ENCODE measurements around the gene TUBG1. TPM values are rescaled to one million over a fixed set of nuclear protein-coding genes. Genes with fewer than 3 reads are reported as not detected.

TUBG1 gene
- total and polyA plus RNA-seq, 5 donors from 2014 or later: 7.2 to 13.5 (median 8.8) TPM

- Histone ChIP-seq H3K27ac (ENCODE audit: insufficient read depth, low read length, poor library complexity, severe bottlenecking) (no peak overlapping the region), H3K4me1 (ENCODE audit: control insufficient read depth, insufficient read depth, low read length, poor library complexity, severe bottlenecking) (no peaks in the 10 kb centered on the region), H3K27me3 (ENCODE audit: control insufficient read depth, insufficient read depth, low read length) (no peaks in the 10 kb centered on the region), H3K4me3 (ENCODE audit: low read depth, low read length) (no peak overlapping the region), H3K9me3 (ENCODE audit: control insufficient read depth in 2 of 2, low read length in 2 of 2) (no peaks in the 10 kb centered on the region), H3K36me3 (ENCODE audit: control insufficient read depth, insufficient read depth, low read length) (peaks cover 92% of the 10 kb centered on the region)
- Mint-ChIP-seq H3K9me3 (no peaks in the 10 kb centered on the region), H3K27ac (peak overlapping the region in 1 of 3 donors; percentile 26), H3K27me3 (no peaks in the 10 kb centered on the region), H3K36me3 (peaks cover 27% of the 10 kb centered on the region), H3K4me1 (peaks cover 0 to 18% (median 10%) of the 10 kb centered on the region in 4 donors), H3K4me3 (no peak overlapping the region)
- DNase-seq: no peak
- no peak for ATAC-seq (ENCODE audit: low read depth in 2 of 2)
These were observed 24.6 kb upstream of the TUBG1 start for GRCh38 chr17:42584880-42585279.

- Mint-ChIP-seq H3K4me3 (no peak overlapping the region), H3K27ac (peak overlapping the region in 1 of 3 donors; percentile 23), H3K4me1 (peaks cover 0 to 18% (median 10%) of the 10 kb centered on the region in 4 donors), H3K36me3 (peaks cover 27% of the 10 kb centered on the region), H3K27me3 (no peaks in the 10 kb centered on the region), H3K9me3 (no peaks in the 10 kb centered on the region)
- DNase-seq: no peak
- Histone ChIP-seq H3K27ac (ENCODE audit: insufficient read depth, low read length, poor library complexity, severe bottlenecking) (no peak overlapping the region), H3K4me1 (ENCODE audit: control insufficient read depth, insufficient read depth, low read length, poor library complexity, severe bottlenecking) (no peaks in the 10 kb centered on the region), H3K27me3 (ENCODE audit: control insufficient read depth, insufficient read depth, low read length) (no peaks in the 10 kb centered on the region), H3K4me3 (ENCODE audit: low read depth, low read length) (no peak overlapping the region), H3K36me3 (ENCODE audit: control insufficient read depth, insufficient read depth, low read length) (peaks cover 93% of the 10 kb centered on the region), H3K9me3 (ENCODE audit: control insufficient read depth in 2 of 2, low read length in 2 of 2) (no peaks in the 10 kb centered on the region)
- ATAC-seq (ENCODE audit: low read depth in 2 of 2): no peak
These were observed 24.1 kb upstream of the TUBG1 start for GRCh38 chr17:42585353-42585752.

DNA sequence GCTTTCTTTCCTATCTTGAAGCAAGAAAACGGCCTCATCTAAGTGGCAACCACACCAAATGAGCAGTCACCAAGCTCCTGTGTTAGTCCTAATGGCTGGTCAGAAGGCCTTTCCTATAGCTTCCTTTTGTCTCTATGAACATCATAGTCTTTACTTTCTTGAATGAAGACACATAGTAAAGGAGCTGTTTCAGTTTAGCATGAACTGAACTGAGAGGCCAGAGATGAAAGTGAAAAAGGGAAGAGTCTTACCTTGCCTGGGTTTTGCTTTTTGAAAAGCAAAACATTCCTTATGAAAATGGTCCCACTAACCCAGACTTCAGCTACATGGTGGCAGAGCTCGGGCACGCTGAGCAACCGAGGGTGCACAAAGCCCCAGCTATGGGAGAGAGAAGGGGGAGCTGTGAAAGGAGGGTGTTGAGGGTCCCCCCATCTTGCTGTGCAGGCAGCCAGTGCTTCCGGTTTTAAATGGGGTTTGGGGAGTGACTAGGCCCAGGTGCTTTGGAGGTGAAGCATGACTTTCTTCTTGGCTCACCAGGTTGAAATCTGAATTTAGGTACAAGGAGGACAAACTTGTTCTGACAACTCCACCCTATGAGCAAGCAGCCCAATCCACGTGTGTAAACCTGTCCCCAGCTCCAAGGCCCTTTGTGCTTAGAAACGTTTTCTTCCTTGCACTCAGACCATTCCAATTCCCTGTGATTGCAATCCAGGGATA lies 22.8 kb upstream of the TUBG1 start:
- H3K27me3 Mint-ChIP-seq: no peaks in the 10 kb centered on the region
- Histone ChIP-seq H3K36me3 (ENCODE audit: control insufficient read depth, insufficient read depth, low read length) (peaks cover 94% of the 10 kb centered on the region), H3K4me1 (ENCODE audit: control insufficient read depth, insufficient read depth, low read length, poor library complexity, severe bottlenecking) (no peaks in the 10 kb centered on the region), H3K27ac (ENCODE audit: insufficient read depth, low read length, poor library complexity, severe bottlenecking) (no peak overlapping the region), H3K4me3 (ENCODE audit: low read depth, low read length) (no peak overlapping the region), H3K9me3 (ENCODE audit: control insufficient read depth in 2 of 2, low read length in 2 of 2) (no peaks in the 10 kb centered on the region), H3K27me3 (ENCODE audit: control insufficient read depth, insufficient read depth, low read length) (no peaks in the 10 kb centered on the region)
- H3K27ac Mint-ChIP-seq: peak overlapping the region in 2 of 3 donors; percentile 73 to 76
- no peak for DNase-seq
- no peaks in the 10 kb centered on the region for H3K9me3 Mint-ChIP-seq
- H3K4me3 Mint-ChIP-seq: no peak overlapping the region
- H3K36me3 Mint-ChIP-seq: peaks cover 28% of the 10 kb centered on the region
- ATAC-seq (ENCODE audit: low read depth in 2 of 2): no peak
- peaks cover 0 to 19% (median 11%) of the 10 kb centered on the region in 4 donors for H3K4me1 Mint-ChIP-seq

DNA sequence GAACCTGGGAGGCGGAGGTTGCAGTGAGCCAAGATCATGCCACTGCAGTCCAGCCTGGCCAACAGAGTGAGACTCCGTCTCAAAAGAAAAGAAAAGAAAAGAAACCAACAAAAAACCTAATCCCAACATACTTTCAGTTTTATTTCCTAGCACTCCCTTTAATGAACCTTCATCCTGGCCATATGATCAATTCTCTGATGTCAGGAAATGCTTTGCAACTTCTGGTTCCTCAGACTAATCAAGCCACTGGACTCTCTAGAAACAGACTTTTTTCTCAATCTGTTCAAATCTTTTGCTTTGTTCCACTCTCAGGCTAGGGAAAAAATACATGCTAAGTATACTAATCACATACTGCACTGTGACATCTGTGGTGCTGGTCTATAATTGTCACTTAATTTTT lies 18.6 kb upstream of the TUBG1 start:
- no peak for DNase-seq
- H3K27ac ChIP-seq (ENCODE audit: insufficient read depth, low read length, poor library complexity, severe bottlenecking): no peak overlapping the region
- no peak overlapping the region for H3K4me3 ChIP-seq (ENCODE audit: low read depth, low read length)
- Mint-ChIP-seq H3K9me3 (no peaks in the 10 kb centered on the region), H3K4me1 (peaks cover 0 to 35% (median 17%) of the 10 kb centered on the region in 4 donors), H3K27me3 (no peaks in the 10 kb centered on the region), H3K36me3 (peaks cover 17% of the 10 kb centered on the region), H3K27ac (no peak overlapping the region), H3K4me3 (no peak overlapping the region)
- no peak for ATAC-seq (ENCODE audit: low read depth in 2 of 2)
- H3K9me3 ChIP-seq (ENCODE audit: control insufficient read depth in 2 of 2, low read length in 2 of 2): no peaks in the 10 kb centered on the region
- H3K4me1 ChIP-seq (ENCODE audit: control insufficient read depth, insufficient read depth, low read length, poor library complexity, severe bottlenecking): no peaks in the 10 kb centered on the region
- H3K36me3 ChIP-seq (ENCODE audit: control insufficient read depth, insufficient read depth, low read length): peaks cover 69% of the 10 kb centered on the region
- H3K27me3 ChIP-seq (ENCODE audit: control insufficient read depth, insufficient read depth, low read length): no peaks in the 10 kb centered on the region

- no peak overlapping the region for H3K4me3 Mint-ChIP-seq
- DNase-seq (no peak), ATAC-seq (ENCODE audit: low read depth in 2 of 2) (no peak)
- H3K27me3 Mint-ChIP-seq: no peaks in the 10 kb centered on the region
- H3K36me3 Mint-ChIP-seq: peaks cover 19% of the 10 kb centered on the region
- no peaks in the 10 kb centered on the region for H3K27me3 ChIP-seq (ENCODE audit: control insufficient read depth, insufficient read depth, low read length)
- no peaks in the 10 kb centered on the region for H3K4me1 ChIP-seq (ENCODE audit: control insufficient read depth, insufficient read depth, low read length, poor library complexity, severe bottlenecking)
- H3K4me1 Mint-ChIP-seq: peaks cover 3 to 36% (median 18%) of the 10 kb centered on the region in 4 donors
- H3K4me3 ChIP-seq (ENCODE audit: low read depth, low read length): no peak overlapping the region
- H3K27ac ChIP-seq (ENCODE audit: insufficient read depth, low read length, poor library complexity, severe bottlenecking): no peak overlapping the region
- H3K27ac Mint-ChIP-seq: no peak overlapping the region
- no peaks in the 10 kb centered on the region for H3K9me3 ChIP-seq (ENCODE audit: control insufficient read depth in 2 of 2, low read length in 2 of 2)
- H3K36me3 ChIP-seq (ENCODE audit: control insufficient read depth, insufficient read depth, low read length): peaks cover 68% of the 10 kb centered on the region
- no peaks in the 10 kb centered on the region for H3K9me3 Mint-ChIP-seq
These were observed 18.1 kb upstream of the TUBG1 start for GRCh38 chr17:42591411-42591810.

- H3K36me3 Mint-ChIP-seq: peaks cover 16% of the 10 kb centered on the region
- no peak overlapping the region for H3K4me3 ChIP-seq (ENCODE audit: low read depth, low read length)
- H3K27me3 Mint-ChIP-seq: no peaks in the 10 kb centered on the region
- H3K27ac Mint-ChIP-seq: peak overlapping the region in 2 of 3 donors; percentile 15 to 39
- H3K9me3 ChIP-seq (ENCODE audit: control insufficient read depth in 2 of 2, low read length in 2 of 2): no peaks in the 10 kb centered on the region
- no peak overlapping the region for H3K27ac ChIP-seq (ENCODE audit: insufficient read depth, low read length, poor library complexity, severe bottlenecking)
- no peaks in the 10 kb centered on the region for H3K27me3 ChIP-seq (ENCODE audit: control insufficient read depth, insufficient read depth, low read length)
- DNase-seq (no peak), ATAC-seq (ENCODE audit: low read depth in 2 of 2) (no peak)
- peaks cover 9 to 53% (median 26%) of the 10 kb centered on the region in 4 donors for H3K4me1 Mint-ChIP-seq
- H3K9me3 Mint-ChIP-seq: no peaks in the 10 kb centered on the region
- H3K4me3 Mint-ChIP-seq: peak overlapping the region in 1 of 4 donors; percentile 1
- H3K36me3 ChIP-seq (ENCODE audit: control insufficient read depth, insufficient read depth, low read length): peaks cover 45% of the 10 kb centered on the region
- H3K4me1 ChIP-seq (ENCODE audit: control insufficient read depth, insufficient read depth, low read length, poor library complexity, severe bottlenecking): peaks cover 13% of the 10 kb centered on the region
These were observed 13.1 kb upstream of the TUBG1 start for GRCh38 chr17:42596386-42596785.

DNA sequence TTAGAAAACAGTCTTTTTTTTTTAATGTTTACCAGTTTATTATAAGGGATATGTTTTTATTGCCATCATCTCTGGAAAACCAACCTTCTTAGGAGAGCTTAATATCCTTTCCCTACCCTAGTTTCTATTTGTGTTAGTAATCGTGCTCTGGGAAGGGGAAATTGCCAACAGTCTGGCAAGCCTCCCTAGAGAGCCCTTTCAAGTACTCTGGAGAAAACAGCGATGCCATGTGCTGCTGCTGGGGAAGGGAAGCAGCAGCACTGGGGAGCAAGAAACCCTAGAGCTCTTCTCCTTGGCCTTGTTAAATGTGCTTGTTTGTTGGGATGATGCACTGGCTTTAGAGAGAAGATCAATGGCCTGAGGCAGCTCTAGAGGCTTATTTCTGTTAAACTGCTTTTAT lies 10.6 kb upstream of the TUBG1 start:
- Mint-ChIP-seq H3K27ac (peak overlapping the region in 2 of 3 donors; percentile 30 to 67), H3K9me3 (no peaks in the 10 kb centered on the region), H3K27me3 (no peaks in the 10 kb centered on the region), H3K36me3 (peaks cover 20% of the 10 kb centered on the region), H3K4me1 (peaks cover 20 to 57% (median 32%) of the 10 kb centered on the region in 4 donors), H3K4me3 (peak overlapping the region in 3 of 4 donors; percentile 3 to 45 (median 35))
- H3K27me3 ChIP-seq (ENCODE audit: control insufficient read depth, insufficient read depth, low read length): no peaks in the 10 kb centered on the region
- no peaks in the 10 kb centered on the region for H3K9me3 ChIP-seq (ENCODE audit: control insufficient read depth in 2 of 2, low read length in 2 of 2)
- H3K4me3 ChIP-seq (ENCODE audit: low read depth, low read length): peak overlapping the region; percentile 37
- peaks cover 42% of the 10 kb centered on the region for H3K36me3 ChIP-seq (ENCODE audit: control insufficient read depth, insufficient read depth, low read length)
- H3K4me1 ChIP-seq (ENCODE audit: control insufficient read depth, insufficient read depth, low read length, poor library complexity, severe bottlenecking): peaks cover 29% of the 10 kb centered on the region
- no peak for DNase-seq
- ATAC-seq (ENCODE audit: low read depth in 2 of 2): no peak
- H3K27ac ChIP-seq (ENCODE audit: insufficient read depth, low read length, poor library complexity, severe bottlenecking): no peak overlapping the region

GRCh38 chr17:42603318-42603717 lies 6.2 kb upstream of the TUBG1 start:
- DNase-seq (no peak), ATAC-seq (ENCODE audit: low read depth in 2 of 2) (no peak)
- H3K27ac Mint-ChIP-seq: peak overlapping the region in 2 of 3 donors; percentile 42 to 69
- Histone ChIP-seq H3K9me3 (ENCODE audit: control insufficient read depth in 2 of 2, low read length in 2 of 2) (no peaks in the 10 kb centered on the region), H3K36me3 (ENCODE audit: control insufficient read depth, insufficient read depth, low read length) (peaks cover 32% of the 10 kb centered on the region), H3K27me3 (ENCODE audit: control insufficient read depth, insufficient read depth, low read length) (no peaks in the 10 kb centered on the region), H3K4me1 (ENCODE audit: control insufficient read depth, insufficient read depth, low read length, poor library complexity, severe bottlenecking) (peaks cover 66% of the 10 kb centered on the region), H3K27ac (ENCODE audit: insufficient read depth, low read length, poor library complexity, severe bottlenecking) (no peak overlapping the region), H3K4me3 (ENCODE audit: low read depth, low read length) (no peak overlapping the region)
- no peaks in the 10 kb centered on the region for H3K27me3 Mint-ChIP-seq
- H3K4me1 Mint-ChIP-seq: peaks cover 20 to 88% (median 58%) of the 10 kb centered on the region in 4 donors
- peak overlapping the region; percentile 4 to 100 (median 66) for H3K4me3 Mint-ChIP-seq
- peaks cover 31% of the 10 kb centered on the region for H3K36me3 Mint-ChIP-seq
- no peaks in the 10 kb centered on the region for H3K9me3 Mint-ChIP-seq

Data from CD4-positive, CD25-positive, alpha-beta regulatory T cell (primary cell).